OCI-LY7 (cell line): ENCODE results near the gene KIAA1210.

Experiments used
- EZH2phosphoT487 ChIP-seq: fragments of 200-600 bp; sonication (generic); IDR thresholded peaks from 2 replicates; pipeline ENCODE4 v1.6.1; 2018; ENCODE audit warnings: low read depth, borderline replicate concordance, mild to moderate bottlenecking, mixed run types, antibody characterized with exemption, low read length, moderate library complexity, mixed read lengths
- TF ChIP-seq, protein P1 (sequence below): fragments of 200-600 bp; sonication (generic); conservative IDR thresholded peaks from 2 replicates; pipeline ENCODE4 v1.5.1; 2014; ENCODE audit warnings: mild to moderate bottlenecking, antibody characterized with exemption, low read length, moderate library complexity, mixed read lengths

DNA sequence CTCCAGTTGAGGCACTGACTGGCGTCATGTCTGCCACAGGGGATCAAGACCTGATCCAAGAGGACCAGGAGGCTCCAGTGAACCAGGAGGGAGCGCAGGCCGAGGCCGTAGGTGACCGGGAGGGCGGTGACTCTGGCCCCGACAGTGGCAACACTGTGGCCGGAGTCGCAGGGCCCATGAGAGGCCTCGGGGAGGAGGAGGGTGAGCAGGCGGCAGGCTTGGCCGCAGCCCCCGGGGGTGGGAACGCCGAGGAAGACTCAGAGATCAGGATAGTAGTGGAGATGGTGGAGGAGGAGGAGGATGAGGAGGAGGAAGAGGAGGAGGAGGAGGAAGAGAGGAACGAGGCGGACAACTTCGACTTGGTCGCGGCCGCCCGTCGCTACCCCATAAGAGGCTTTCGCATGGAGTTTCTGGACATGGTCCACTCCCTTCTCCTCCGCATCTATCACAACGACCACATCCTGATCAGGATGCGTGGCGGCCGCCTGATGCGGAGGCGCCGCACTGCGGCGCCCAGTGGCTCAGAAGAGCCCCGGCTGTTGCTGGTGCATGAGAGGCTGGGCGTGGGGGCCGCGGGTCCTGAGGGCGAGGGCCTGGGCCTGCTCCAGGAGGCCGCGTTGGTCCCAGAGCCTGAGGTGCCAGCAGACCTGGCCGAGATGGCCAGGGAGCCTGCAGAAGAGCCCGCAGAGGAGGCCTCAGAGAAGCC, 54.3 kb downstream of the KIAA1210 start:
- TF ChIP-seq, protein P1, sequence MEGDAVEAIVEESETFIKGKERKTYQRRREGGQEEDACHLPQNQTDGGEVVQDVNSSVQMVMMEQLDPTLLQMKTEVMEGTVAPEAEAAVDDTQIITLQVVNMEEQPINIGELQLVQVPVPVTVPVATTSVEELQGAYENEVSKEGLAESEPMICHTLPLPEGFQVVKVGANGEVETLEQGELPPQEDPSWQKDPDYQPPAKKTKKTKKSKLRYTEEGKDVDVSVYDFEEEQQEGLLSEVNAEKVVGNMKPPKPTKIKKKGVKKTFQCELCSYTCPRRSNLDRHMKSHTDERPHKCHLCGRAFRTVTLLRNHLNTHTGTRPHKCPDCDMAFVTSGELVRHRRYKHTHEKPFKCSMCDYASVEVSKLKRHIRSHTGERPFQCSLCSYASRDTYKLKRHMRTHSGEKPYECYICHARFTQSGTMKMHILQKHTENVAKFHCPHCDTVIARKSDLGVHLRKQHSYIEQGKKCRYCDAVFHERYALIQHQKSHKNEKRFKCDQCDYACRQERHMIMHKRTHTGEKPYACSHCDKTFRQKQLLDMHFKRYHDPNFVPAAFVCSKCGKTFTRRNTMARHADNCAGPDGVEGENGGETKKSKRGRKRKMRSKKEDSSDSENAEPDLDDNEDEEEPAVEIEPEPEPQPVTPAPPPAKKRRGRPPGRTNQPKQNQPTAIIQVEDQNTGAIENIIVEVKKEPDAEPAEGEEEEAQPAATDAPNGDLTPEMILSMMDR = no peak
- TF ChIP-seq EZH2phosphoT487 = no peak
